GM12872 (cell line): ENCODE results near the gene DDX25.

Source experiments
- TF ChIP-seq, protein P1 (sequence below): IDR thresholded peaks from 3 replicates; pipeline ENCODE4 v1.5.1; 2011; ENCODE audit warnings: low read depth, mild to moderate bottlenecking, low read length, moderate library complexity; ENCODE audit not compliant: insufficient read depth

Gene DDX25

DNA sequence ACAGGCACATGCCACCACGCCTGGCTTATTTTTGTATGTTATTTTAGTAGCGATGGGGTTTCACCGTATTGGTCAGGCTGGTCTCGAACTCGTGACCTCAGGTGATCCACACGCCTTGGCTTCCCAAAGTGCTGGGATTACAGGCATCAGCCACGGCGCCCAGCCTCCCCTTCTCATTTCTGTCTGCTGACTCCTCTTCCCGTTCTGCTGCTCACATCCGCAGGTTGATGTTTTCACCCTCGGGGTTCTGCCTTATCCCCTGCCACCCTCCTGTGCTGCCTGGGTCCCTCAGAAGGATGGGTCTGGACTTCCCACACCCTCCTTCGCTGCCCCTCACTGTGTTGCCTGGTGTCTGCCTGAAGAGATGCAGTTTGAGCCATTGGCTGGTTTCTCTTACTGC, 22.4 kb downstream of the DDX25 start:
- TF ChIP-seq, protein P1, sequence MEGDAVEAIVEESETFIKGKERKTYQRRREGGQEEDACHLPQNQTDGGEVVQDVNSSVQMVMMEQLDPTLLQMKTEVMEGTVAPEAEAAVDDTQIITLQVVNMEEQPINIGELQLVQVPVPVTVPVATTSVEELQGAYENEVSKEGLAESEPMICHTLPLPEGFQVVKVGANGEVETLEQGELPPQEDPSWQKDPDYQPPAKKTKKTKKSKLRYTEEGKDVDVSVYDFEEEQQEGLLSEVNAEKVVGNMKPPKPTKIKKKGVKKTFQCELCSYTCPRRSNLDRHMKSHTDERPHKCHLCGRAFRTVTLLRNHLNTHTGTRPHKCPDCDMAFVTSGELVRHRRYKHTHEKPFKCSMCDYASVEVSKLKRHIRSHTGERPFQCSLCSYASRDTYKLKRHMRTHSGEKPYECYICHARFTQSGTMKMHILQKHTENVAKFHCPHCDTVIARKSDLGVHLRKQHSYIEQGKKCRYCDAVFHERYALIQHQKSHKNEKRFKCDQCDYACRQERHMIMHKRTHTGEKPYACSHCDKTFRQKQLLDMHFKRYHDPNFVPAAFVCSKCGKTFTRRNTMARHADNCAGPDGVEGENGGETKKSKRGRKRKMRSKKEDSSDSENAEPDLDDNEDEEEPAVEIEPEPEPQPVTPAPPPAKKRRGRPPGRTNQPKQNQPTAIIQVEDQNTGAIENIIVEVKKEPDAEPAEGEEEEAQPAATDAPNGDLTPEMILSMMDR: no peak

DNA sequence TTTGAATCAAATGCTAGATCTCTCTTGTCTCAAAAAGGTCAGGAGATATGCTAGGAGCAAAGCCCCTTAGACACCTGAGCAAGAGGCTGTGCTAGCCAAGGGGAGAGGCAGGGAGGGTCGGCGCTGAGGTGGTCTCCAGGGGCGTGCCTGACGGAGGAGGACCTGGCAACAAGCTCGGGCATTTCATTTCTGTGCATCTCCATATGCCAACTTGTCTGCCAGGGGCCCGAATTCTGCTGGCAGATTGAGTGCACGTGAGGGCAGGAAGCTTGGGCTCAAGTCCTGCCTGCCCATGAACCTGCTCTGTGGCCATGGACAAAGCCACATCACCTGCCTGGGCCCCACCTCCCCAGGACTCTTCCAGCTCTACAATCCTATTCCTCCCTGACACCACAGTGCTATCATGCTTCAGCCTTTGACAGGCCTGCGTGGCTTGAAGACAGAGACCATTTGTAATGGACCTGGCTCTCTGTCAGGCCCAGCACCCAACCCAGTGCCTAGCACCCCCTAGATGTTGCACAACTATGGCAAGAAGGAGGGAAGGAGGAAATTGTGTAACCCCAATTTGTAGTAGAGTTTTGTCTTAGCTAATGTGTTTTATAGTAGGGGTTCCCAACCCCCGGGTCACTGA, 25.3 kb downstream of the DDX25 start:
- TF ChIP-seq, protein P1: no peak

DNA sequence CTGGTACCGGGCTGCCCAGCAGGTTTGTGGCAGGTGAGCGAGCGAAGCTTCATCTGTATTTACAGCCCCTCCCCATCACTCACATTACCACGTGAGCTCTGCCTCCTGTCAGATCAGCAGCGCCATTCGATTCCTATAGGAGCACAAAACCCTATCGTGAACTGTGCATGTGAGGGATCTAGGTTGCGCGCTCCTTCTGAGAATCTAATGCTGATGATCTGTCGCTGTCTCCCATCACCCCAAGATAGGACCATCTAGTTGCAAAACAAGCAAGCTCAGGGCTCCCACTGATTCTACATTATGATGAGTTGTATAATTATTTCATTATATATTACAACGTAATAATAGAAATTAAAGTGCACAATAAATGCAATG, 25.8 kb downstream of the DDX25 start:
- TF ChIP-seq, protein P1: no peak

DNA sequence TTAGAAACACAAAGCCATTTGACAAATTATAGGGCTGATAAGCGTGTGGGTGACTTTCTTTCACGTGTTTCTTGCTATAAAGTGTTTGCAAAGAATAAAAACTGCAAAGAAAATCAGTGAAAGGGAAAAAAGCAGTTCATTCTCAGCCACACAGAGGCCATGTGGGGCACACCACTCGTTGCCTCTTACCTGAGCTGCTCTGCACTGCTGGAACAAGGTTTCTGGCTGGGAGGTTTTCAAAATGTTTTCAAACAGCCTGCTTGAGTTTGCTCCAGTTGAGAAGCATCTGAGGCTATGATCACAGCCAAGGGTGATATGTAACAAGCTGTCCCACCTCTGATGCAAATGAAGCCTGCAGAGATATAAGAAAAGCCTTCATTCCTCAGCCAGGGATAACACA, 26.8 kb downstream of the DDX25 start:
- TF ChIP-seq, protein P1: no peak

DNA sequence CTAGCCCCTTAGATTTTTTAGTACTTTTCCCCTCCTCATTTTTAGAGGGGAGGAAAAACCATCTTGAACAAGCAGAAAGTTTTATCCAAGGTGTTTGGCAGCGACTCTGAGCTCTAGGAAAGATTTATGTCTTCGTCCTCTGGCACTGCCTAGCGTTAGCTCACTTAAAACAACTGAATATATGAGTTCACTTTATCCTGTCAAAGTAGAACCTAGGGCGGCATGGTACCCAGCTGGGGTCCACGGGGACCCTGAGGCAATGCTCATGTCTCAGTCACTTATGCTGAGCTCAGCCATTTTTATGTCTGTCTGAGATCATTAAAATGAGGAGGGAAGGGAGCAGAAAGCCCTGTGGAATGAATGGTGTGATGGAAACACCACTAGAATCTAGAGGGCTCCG, 27.4 kb downstream of the DDX25 start:
- TF ChIP-seq, protein P1: no peak

DNA sequence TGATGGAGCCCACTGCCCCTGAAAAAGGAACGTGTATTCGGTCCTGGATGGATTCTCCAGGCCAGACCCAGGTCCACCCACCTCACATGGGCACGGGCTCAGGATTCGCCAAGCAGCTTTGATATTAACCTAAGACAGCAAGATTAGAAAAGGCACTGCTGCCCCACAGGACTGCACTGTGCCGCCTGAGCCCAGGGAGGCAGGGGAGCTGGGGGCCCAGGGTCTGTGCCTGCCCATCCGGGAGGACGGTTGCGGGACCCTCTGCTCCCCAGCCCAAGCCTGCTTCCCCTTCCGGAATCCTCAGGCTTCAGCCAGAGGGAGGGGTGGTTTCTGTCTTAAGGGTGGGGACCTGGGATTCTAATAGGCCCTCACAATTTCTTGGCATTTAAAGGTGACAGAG, 28.0 kb downstream of the DDX25 start:
- TF ChIP-seq, protein P1: no peak

DNA sequence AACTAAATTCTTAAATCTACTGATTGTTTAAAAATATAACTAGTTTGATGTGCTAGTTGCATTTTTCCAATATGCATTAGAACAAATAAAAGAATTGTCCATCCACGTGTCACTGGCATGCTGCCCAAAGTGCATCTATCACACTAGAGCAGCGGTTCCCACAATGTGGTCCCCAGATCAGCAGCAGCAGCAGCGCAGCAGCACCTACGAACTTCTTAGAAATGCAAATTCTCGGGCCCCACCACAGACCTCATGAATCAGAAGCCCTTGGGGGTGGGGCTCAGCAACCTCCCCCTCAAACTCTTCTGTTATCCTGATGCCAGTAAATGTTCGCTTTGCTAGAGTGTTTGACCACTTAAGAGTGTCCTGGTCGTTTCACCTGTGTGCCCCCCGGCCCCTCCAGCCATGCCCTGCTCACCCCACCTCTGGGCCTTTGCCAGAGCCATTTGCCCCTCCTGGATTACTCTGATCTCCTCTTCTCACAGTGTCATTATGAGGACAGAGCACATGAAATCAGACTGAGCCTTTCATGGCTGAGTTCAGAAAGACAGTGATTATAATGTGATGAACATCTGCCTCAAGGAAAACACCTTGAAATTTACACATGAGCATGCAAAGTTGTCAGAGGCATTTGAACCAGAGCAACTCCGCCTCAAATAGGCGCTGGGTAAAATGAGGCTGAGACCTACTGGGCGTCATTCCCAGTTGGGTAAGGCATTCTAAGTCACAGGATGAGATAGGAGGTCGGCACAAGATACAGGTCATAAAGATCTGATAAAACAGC, 28.9 kb downstream of the DDX25 start:
- TF ChIP-seq, protein P1: no peak
